Transverse colon (tissue), 4 donors: ENCODE results near the gene SOX5. TPM values are rescaled to one million over a fixed set of nuclear protein-coding genes. Genes with fewer than 3 reads are reported as not detected.

ENCODE experiments used
- DNase-seq: peaks from one replicate; pipeline ENCODE4 v3.0.0-alpha.2; 2019
- H3K27ac ChIP-seq, 4 donors: fragments of 200-600 bp; sonication (generic); 2 replicates each; pipeline ENCODE4 v1.5.1; 2016 to 2018; ENCODE audit warnings: inconsistent platforms in 4 of 4
- H3K27me3 ChIP-seq: fragments of 200-600 bp; sonication (generic); 2 replicates; pipeline ENCODE4 v1.5.1; 2017; ENCODE audit warnings: inconsistent platforms
- H3K36me3 ChIP-seq, 4 donors: fragments of 200-600 bp; sonication (generic); 2 replicates each; pipeline ENCODE4 v1.5.1; 2017 to 2019; ENCODE audit warnings: inconsistent platforms in 4 of 4
- H3K4me1 ChIP-seq, 4 donors: fragments of 200-600 bp; sonication (generic); 2 replicates each; pipeline ENCODE4 v1.5.1; 2017 to 2020; ENCODE audit warnings: inconsistent platforms in 4 of 4
- H3K4me3 ChIP-seq, 4 donors: fragments of 200-600 bp; sonication (generic); 1 replicate in 1 of 4; 2 replicates in 3 of 4; pipeline versions ENCODE4 v1.5.1 to v1.6.1; 2017 to 2019; ENCODE audit warnings: inconsistent platforms in 4 of 4
- H3K9me3 ChIP-seq, 2 donors: fragments of 200-600 bp; sonication (generic); 2 replicates each; pipeline ENCODE4 v1.5.1; 2017 to 2019; ENCODE audit warnings: inconsistent platforms in 2 of 2
- CTCF ChIP-seq, 5 experiments: fragments of 200-600 bp in 3 of 5; fragments of 450-650 bp in 2 of 5; sonication (generic) in 3 of 5; IDR thresholded peaks; 1 replicate in 2 of 5; 2 replicates in 3 of 5; pipeline ENCODE4 v1.5.1; 2016 to 2017; ENCODE audit warnings: antibody characterized with exemption in 5 of 5, inconsistent platforms in 3 of 5, mild to moderate bottlenecking in 2 of 5, moderate library complexity in 1 of 5
- EP300 ChIP-seq: sonication (generic); formaldehyde crosslinking; IDR thresholded peaks from one replicate; pipeline ENCODE4 v1.6.1; 2017; ENCODE audit warnings: antibody characterized with exemption, low read depth
- POLR2A ChIP-seq: fragments of 450-650 bp; IDR thresholded peaks from one replicate; pipeline ENCODE4 v1.6.1; 2016; ENCODE audit warnings: antibody characterized with exemption, mild to moderate bottlenecking, moderate library complexity
- POLR2AphosphoS5 ChIP-seq, 3 donors: sonication (generic); formaldehyde crosslinking; IDR thresholded peaks; one replicate each; pipeline ENCODE4 v1.6.1; 2016; ENCODE audit warnings: antibody characterized with exemption in 3 of 3
- WGBS, 2 donors: methylation state at CpG; one replicate each; pipeline ENCODE4 v1.1.5; 2018; ENCODE audit warnings: low coverage in 1 of 2; 5-methylcytosine and 5-hydroxymethylcytosine counted together
- in situ Hi-C, 4 donors: fragments of 200-750 bp; cut with MboI; loops; one replicate each; pipeline versions ENCODE4 v1.15.0 to v1.15.1; 2017; ENCODE audit warnings: low sequenced_read_pairs in 3 of 4, low pct_ligation_motif_present in 1 of 4, low pct_unique_long_range_greater_than_20kb in 1 of 4
- intact Hi-C: fragments of 100-400 bp; cut with DNase I; formaldehyde crosslinking; loops from one replicate; pipeline ENCODE4 v1.15.1; 2023; ENCODE audit warnings: low total_unique reads
- total RNA-seq, 4 donors: library from RNA; depleted of rRNA; stranded (reverse); fragments of >200 nt; gene quantifications; one replicate each; pipeline ENCODE4 v1.1.0, GENCODE V29; 2016

SOX5 gene
- total RNA-seq, 4 donors from 2014 or later, result 1.00 to 9.8 (median 3.2) TPM

GRCh38 chr12:23482571-23482970 lies 466.9 kb downstream of the SOX5 start:
- Histone ChIP-seq H3K9me3 (no peaks in the 10 kb centered on the region), H3K27me3 (no peaks in the 10 kb centered on the region), H3K4me3 (no peak overlapping the region), H3K4me1 (no peaks in the 10 kb centered on the region), H3K36me3 (no peaks in the 10 kb centered on the region), H3K27ac (no peak overlapping the region)
- whole genome bisulfite sequencing, 2 donors, result 50 to 64% methylated on average over 1 of the region's 1 CpG
- DNase-seq, result no peak
- intact Hi-C loops, result no loop called here
- in situ Hi-C loops, result no loop called here
- TF ChIP-seq POLR2AphosphoS5 (IDR thresholded peaks at IDR 0.05) (no peak), EP300 (no peak), POLR2A (no peak), CTCF (IDR thresholded peaks at IDR 0.05) (no peak)
